K562 (cell line): ENCODE results near the gene OTUD1. TPM values are rescaled to one million over a fixed set of nuclear protein-coding genes. Genes with fewer than 3 reads are reported as not detected.

Experiments used
- GMEB1 ChIP-seq: fragments of 250-450 bp; sonication (Bioruptor Pico); IDR thresholded peaks from 2 replicates; pipeline ENCODE4 v1.4.0; 2020; ENCODE audit warnings: mild to moderate bottlenecking
- RFX7 ChIP-seq: fragments of 250-450 bp; sonication (Bioruptor Pico); IDR thresholded peaks from 2 replicates; pipeline ENCODE4 v1.5.1; 2021; ENCODE audit warnings: mild to moderate bottlenecking
- TFE3 ChIP-seq: fragments of 450-650 bp; formaldehyde crosslinking; IDR thresholded peaks from 2 replicates; pipeline ENCODE4 v1.4.0; 2020; ENCODE audit warnings: mild to moderate bottlenecking, mixed read lengths
- ZBTB26 ChIP-seq: fragments of 450-650 bp; formaldehyde crosslinking; IDR thresholded peaks from 2 replicates; pipeline ENCODE4 v1.4.0; 2022; ENCODE audit warnings: missing genetic modification characterization
- ZNF175 ChIP-seq: fragments of 200-800 bp; sonication (Bioruptor generic); IDR thresholded peaks from 2 replicates; pipeline ENCODE4 v1.6.1; 2016; ENCODE audit warnings: low read depth, mild to moderate bottlenecking, missing genetic modification characterization, missing compliant biosample characterization
- polyA plus RNA-seq, 8 experiments: library from polyadenylated mRNA; depleted of rRNA in 4 of 8; stranded (reverse) in 5 of 8; unstranded in 3 of 8; fragments of >200 nt; fragmentation: Nextera tagmentation in 2 of 8; fragmentation: Illumina TruSeq in 1 of 8; extraction: Ambion mirVana in 2 of 8; extraction: Trizol in 1 of 8; gene quantifications; 2 replicates each; pipeline versions ENCODE4 v1.2.1 to v1.2.3, GENCODE V29; 2011 to 2014; ENCODE audit warnings: inconsistent platforms in 1 of 8, missing spikeins in 1 of 8
- total RNA-seq, 7 experiments: library from RNA; depleted of rRNA in 6 of 7; stranded (reverse); fragments of >200 nt in 6 of 7; fragmentation: Illumina TruSeq in 2 of 7; extraction: Trizol in 2 of 7; gene quantifications; 2 replicates each; pipeline versions ENCODE4 v1.2.1 to v1.2.3, GENCODE V29; 2011 to 2021; ENCODE audit warnings: low replicate concordance in 1 of 7

OTUD1 gene
- total and polyA plus RNA-seq, 9 of the 15 experiments (the other 6 are each of a cell fraction or from before 2014, with no cell fraction given), result 0.29 to 2.0 (median 0.49) TPM

- TF ChIP-seq GMEB1 (CRISPR knock-in tag) (no peak), RFX7 (CRISPR knock-in tag) (no peak), ZBTB26 (CRISPR knock-in tag) (peak; percentile 36; the same call in 1 of the 2 replicates), ZNF175 (CRISPR knock-in tag) (peak; percentile 79; the same call in 1 of the 2 replicates), TFE3 (CRISPR knock-in tag) (peak; percentile 93)
- TF ChIP-seq, all 486 proteins: peak for 9
Measured at GRCh38 chr10:23448802-23449570, 10.1 kb downstream of the OTUD1 start (continued).
